SK-N-SH (cell line): ENCODE measurements around the gene NLGN1. TPM values are rescaled to one million over a fixed set of nuclear protein-coding genes. Genes with fewer than 3 reads are reported as not detected.
A peak's percentile ranks its signal among the peaks of the same experiment; 100 is the strongest.

ENCODE experiments used
- CTCF ChIA-PET: fragments of 300-600, 350-600 bp; formaldehyde crosslinking; extraction: SDS; loops from one replicate; lab custom pipeline; 2021; lab: Yijun Ruan, JAX
- POLR2A ChIA-PET: fragments of 350-600 bp; sonication (Branson Sonifier 250); formaldehyde crosslinking; extraction: SDS; loops from one replicate; lab custom pipeline; 2020; ENCODE audit warnings: antibody characterized with exemption, inconsistent platforms; lab: Yijun Ruan, JAX
- DNase-seq: peaks from one replicate; pipeline ENCODE4 v3.0.0; 2012
- H2AFZ ChIP-seq: fragments of 200-600 bp; sonication (generic); 2 replicates; pipeline ENCODE4 v1.8.1; 2016; ENCODE audit warnings: antibody characterized with exemption, mild to moderate bottlenecking, low read depth
- H3F3A ChIP-seq: fragments of 200-600 bp; sonication (generic); replicated peaks from 2 replicates; pipeline ENCODE3; 2016; ENCODE audit warnings: antibody characterized with exemption, mild to moderate bottlenecking; ENCODE audit not compliant: insufficient read depth
- H3K27ac ChIP-seq, 2 experiments: fragments of 200-500 bp in 1 of 2; fragments of 200-600 bp in 1 of 2; sonication (Bioruptor generic) in 1 of 2; sonication (generic), shearing (Covaris generic) in 1 of 2; 2 replicates each; pipeline versions ENCODE4 v1.5.1 to v1.6.1; 2014 to 2016; ENCODE audit warnings: low read depth in 2 of 2, inconsistent platforms in 1 of 2, low read length in 1 of 2, mild to moderate bottlenecking in 1 of 2, mixed read lengths in 1 of 2
- H3K27me3 ChIP-seq: fragments of 200-600 bp; sonication (generic), shearing (Covaris generic); 2 replicates; pipeline ENCODE4 v1.6.1; 2016; ENCODE audit warnings: mixed run types; ENCODE audit not compliant: insufficient read depth
- H3K36me3 ChIP-seq, 2 experiments: fragments of 200-500 bp in 1 of 2; fragments of 200-600 bp in 1 of 2; sonication (Bioruptor generic) in 1 of 2; sonication (generic) in 1 of 2; replicated peaks in 1 of 2; 2 replicates each; pipeline versions ENCODE3 to v1.5.1; 2014 to 2016; ENCODE audit warnings: low read length in 1 of 2, mild to moderate bottlenecking in 1 of 2; ENCODE audit not compliant: insufficient read depth in 2 of 2, control insufficient read depth in 1 of 2
- H3K4me1 ChIP-seq, 2 experiments: fragments of 200-500 bp in 1 of 2; fragments of 200-600 bp in 1 of 2; sonication (Bioruptor generic) in 1 of 2; sonication (generic), shearing (Covaris generic) in 1 of 2; 2 replicates each; pipeline versions ENCODE4 v1.5.1 to v1.6.1; 2014 to 2016; ENCODE audit warnings: low read depth in 1 of 2, low read length in 1 of 2, mixed run types in 1 of 2; ENCODE audit not compliant: insufficient read depth in 2 of 2, control insufficient read depth in 1 of 2
- H3K4me2 ChIP-seq: fragments of 200-600 bp; sonication (generic), shearing (Covaris generic); 2 replicates; pipeline ENCODE4 v1.6.1; 2017; ENCODE audit warnings: mixed run types
- H3K4me3 ChIP-seq, 2 experiments: fragments of 200-500 bp in 1 of 2; fragments of 200-600 bp in 1 of 2; sonication (Bioruptor generic) in 1 of 2; sonication (generic), shearing (Covaris generic) in 1 of 2; 2 replicates each; pipeline versions ENCODE4 v1.5.1 to v1.8.1; 2014 to 2016; ENCODE audit warnings: low read depth in 2 of 2, inconsistent platforms in 1 of 2, low read length in 1 of 2, mild to moderate bottlenecking in 1 of 2, mixed read lengths in 1 of 2, moderate library complexity in 1 of 2
- H3K79me2 ChIP-seq: fragments of 200-600 bp; sonication (generic); 2 replicates; pipeline ENCODE4 v1.8.1; 2017; ENCODE audit warnings: mild to moderate bottlenecking; ENCODE audit not compliant: insufficient read depth
- H3K9ac ChIP-seq: fragments of 200-600 bp; sonication (generic); 2 replicates; pipeline ENCODE4 v1.6.1; 2017; ENCODE audit warnings: mixed run types
- H3K9me2 ChIP-seq: fragments of 200-600 bp; sonication (generic); 2 replicates; pipeline ENCODE4 v1.6.1; 2017; ENCODE audit warnings: mixed run types
- H3K9me3 ChIP-seq: fragments of 200-600 bp; sonication (generic); 2 replicates; pipeline ENCODE4 v1.6.1; 2017; ENCODE audit warnings: mixed run types, mild to moderate bottlenecking, moderate library complexity
- H4K20me1 ChIP-seq: fragments of 200-600 bp; sonication (generic); 2 replicates; pipeline ENCODE4 v1.6.1; 2017; ENCODE audit warnings: mild to moderate bottlenecking, mixed run types; ENCODE audit not compliant: insufficient read depth
- EZH2phosphoT487 ChIP-seq: fragments of 200-600 bp; sonication (generic); IDR thresholded peaks from 2 replicates; pipeline ENCODE4 v1.6.1; 2017; ENCODE audit warnings: low read depth, mixed run types, mild to moderate bottlenecking, antibody characterized with exemption, moderate library complexity, borderline replicate concordance
- FOXJ3 ChIP-seq: sonication (generic); formaldehyde crosslinking; IDR thresholded peaks from 2 replicates; pipeline ENCODE4 v1.5.1; 2020; ENCODE audit warnings: mild to moderate bottlenecking, missing genetic modification reagents
- GATA2 ChIP-seq: sonication (generic); formaldehyde crosslinking; IDR thresholded peaks from 2 replicates; pipeline ENCODE4 v1.5.0; 2020; ENCODE audit warnings: mild to moderate bottlenecking, missing genetic modification reagents
- JUND ChIP-seq: IDR thresholded peaks from 2 replicates; pipeline ENCODE4 v1.4.0; 2012
- PBX3 ChIP-seq: IDR thresholded peaks from 2 replicates; pipeline ENCODE4; 2012
- RAD21 ChIP-seq: IDR thresholded peaks from 2 replicates; pipeline ENCODE4 v1.6.1; 2012; ENCODE audit warnings: mild to moderate bottlenecking, low read length
- RFX5 ChIP-seq: IDR thresholded peaks from 2 replicates; pipeline ENCODE4 v1.6.1; 2012; ENCODE audit warnings: mild to moderate bottlenecking, improper control_type of control experiment, low read length
- RXRA ChIP-seq: IDR thresholded peaks from 2 replicates; pipeline ENCODE4 v1.4.0; 2012; ENCODE audit warnings: low read depth, mild to moderate bottlenecking, borderline replicate concordance
- SIN3A ChIP-seq: IDR thresholded peaks from 2 replicates; pipeline ENCODE4 v1.6.1; 2012; ENCODE audit warnings: low read depth, mild to moderate bottlenecking, low read length, moderate library complexity, borderline replicate concordance
- TCF12 ChIP-seq: IDR thresholded peaks from 2 replicates; pipeline ENCODE4 v1.4.0; 2012
- TEAD4 ChIP-seq: IDR thresholded peaks from 2 replicates; pipeline ENCODE4 v1.4.0; 2012; ENCODE audit warnings: mild to moderate bottlenecking, borderline replicate concordance; ENCODE audit not compliant: insufficient read depth
- WGBS: methylation state at CpG from one replicate; pipeline ENCODE4 v1.1.6; 2017; ENCODE audit warnings: low lambda C conversion rate; 5-methylcytosine and 5-hydroxymethylcytosine counted together
- polyA plus RNA-seq, 3 experiments: library from polyadenylated mRNA; depleted of rRNA; stranded (reverse); fragments of >200 nt; gene quantifications; 2 replicates each; pipeline ENCODE4 v1.2.3, GENCODE V29; 2012
- TF ChIP-seq, protein P1 (sequence below): IDR thresholded peaks from 2 replicates; pipeline ENCODE4 v1.4.0; 2012; ENCODE audit warnings: low read depth, borderline replicate concordance
- TF ChIP-seq, protein P2 (sequence below): fragments of 150-350 bp; IDR thresholded peaks from 2 replicates; pipeline ENCODE4 v1.6.1; 2016; ENCODE audit warnings: mild to moderate bottlenecking, low read depth, low read length

NLGN1 gene
- polyA plus RNA-seq, 1 of the 3 experiments (the other 2 are of a cell fraction): 1.5 TPM

- ChIA-PET POLR2A (no interaction called here), CTCF (no interaction called here)
- Histone ChIP-seq H4K20me1 (no peaks in the 10 kb centered on the region), H3K9me3 (no peaks in the 10 kb centered on the region), H3K4me3 (no peak overlapping the region), H3K9me2 (no peaks in the 10 kb centered on the region), H2AFZ (no peak overlapping the region), H3K4me2 (no peak overlapping the region), H3F3A (no peaks in the 10 kb centered on the region), H3K27me3 (no peaks in the 10 kb centered on the region), H3K9ac (no peak overlapping the region), H3K36me3 (no peaks in the 10 kb centered on the region), H3K79me2 (no peaks in the 10 kb centered on the region), H3K4me1 (no peaks in the 10 kb centered on the region; a peak in 1 of 4 replicates), H3K27ac (peak overlapping the region in 1 of 2 experiments; percentile 24; a peak in 1 of 4 replicates)
- no peak for DNase-seq
- WGBS: 91% methylated on average over 2 of the region's 2 CpGs
- TF ChIP-seq RFX5: no peak
- TF ChIP-seq TEAD4: no peak
- TF ChIP-seq GATA2 (CRISPR knock-in tag): no peak
- TF ChIP-seq SIN3A: no peak
- no peak for TF ChIP-seq FOXJ3 (CRISPR knock-in tag)
Measured at GRCh38 chr3:173902871-173903270, 505.3 kb downstream of the NLGN1 start.

DNA sequence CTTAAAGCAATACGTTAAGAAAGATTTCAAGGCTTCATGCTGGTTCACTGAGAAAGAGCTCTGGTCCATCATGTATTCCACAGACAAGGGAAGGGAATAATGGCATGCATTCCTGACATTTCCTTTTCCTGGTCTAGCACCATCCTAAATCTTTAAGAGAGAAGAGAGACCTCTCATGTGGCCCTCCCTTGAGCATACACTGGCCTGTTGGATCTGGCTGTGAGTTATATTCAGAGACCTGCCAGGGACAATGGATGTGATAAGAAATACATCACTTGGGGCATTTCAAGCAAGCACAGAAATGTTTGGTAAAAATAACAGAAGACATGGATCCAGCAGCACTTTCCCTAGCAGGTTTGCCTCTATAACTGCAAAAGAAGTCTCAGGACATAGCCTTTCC is 507.8 kb downstream of the NLGN1 start:
- ChIA-PET POLR2A (no interaction called here), CTCF (interaction anchor here (1.3 kb wide), 1 partner anchor 14 kb away, joined by 3 read pairs; no protein-coding TSS in a partner anchor)
- Histone ChIP-seq H3K4me1 (no peaks in the 10 kb centered on the region; a peak in 1 of 4 replicates), H3K79me2 (no peaks in the 10 kb centered on the region), H3K36me3 (no peaks in the 10 kb centered on the region), H3F3A (no peaks in the 10 kb centered on the region), H3K9me2 (no peaks in the 10 kb centered on the region), H3K4me3 (no peak overlapping the region), H3K9ac (no peak overlapping the region), H3K4me2 (no peak overlapping the region), H3K9me3 (no peaks in the 10 kb centered on the region), H4K20me1 (no peaks in the 10 kb centered on the region), H3K27ac (no peak overlapping the region), H2AFZ (no peak overlapping the region), H3K27me3 (no peaks in the 10 kb centered on the region)
- no peak for TF ChIP-seq EZH2phosphoT487
- TF ChIP-seq JUND: no peak
- WGBS: 87% methylated on average over 1 of the region's 1 CpG
- no peak for DNase-seq

DNA sequence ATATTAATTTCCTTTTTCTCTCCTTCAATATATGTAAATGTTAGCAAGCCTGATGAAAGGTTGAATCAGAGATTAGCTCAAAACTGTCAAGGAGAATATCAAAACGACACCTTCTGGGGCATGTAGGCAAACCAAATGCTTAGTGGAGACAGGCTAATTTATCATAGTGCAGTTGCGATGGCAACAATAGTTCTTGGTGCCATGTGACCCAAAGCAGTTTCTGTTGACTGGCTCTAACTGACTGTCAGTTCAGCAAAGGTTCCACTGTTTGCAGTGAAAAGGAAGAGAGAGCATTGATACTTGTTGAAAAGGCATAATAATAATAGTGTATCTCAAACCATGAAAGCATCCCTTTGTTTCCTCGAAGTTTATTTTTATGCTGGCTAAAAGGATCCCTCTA is 513.9 kb downstream of the NLGN1 start:
- Histone ChIP-seq H3K27ac (peak overlapping the region in 1 of 2 experiments; percentile 84; a peak in 2 of 4 replicates), H3K27me3 (no peaks in the 10 kb centered on the region), H3K4me3 (no peak overlapping the region; a peak in 1 of 4 replicates), H3K9ac (peak overlapping the region; percentile 35; the same call in 1 of the 2 replicates), H3K9me2 (no peaks in the 10 kb centered on the region), H2AFZ (peak overlapping the region; percentile 50), H3K79me2 (no peaks in the 10 kb centered on the region), H3K9me3 (no peaks in the 10 kb centered on the region), H3K4me1 (peaks cover 0 to 28% of the 10 kb centered on the region in 2 experiments), H4K20me1 (no peaks in the 10 kb centered on the region), H3F3A (peaks cover 27% of the 10 kb centered on the region), H3K36me3 (no peaks in the 10 kb centered on the region), H3K4me2 (peak overlapping the region; percentile 35; the same call in 1 of the 2 replicates)
- POLR2A ChIA-PET: no interaction called here
- 48% methylated on average over 3 of the region's 3 CpGs for WGBS
- DNase-seq: no peak
- TF ChIP-seq, protein P1, sequence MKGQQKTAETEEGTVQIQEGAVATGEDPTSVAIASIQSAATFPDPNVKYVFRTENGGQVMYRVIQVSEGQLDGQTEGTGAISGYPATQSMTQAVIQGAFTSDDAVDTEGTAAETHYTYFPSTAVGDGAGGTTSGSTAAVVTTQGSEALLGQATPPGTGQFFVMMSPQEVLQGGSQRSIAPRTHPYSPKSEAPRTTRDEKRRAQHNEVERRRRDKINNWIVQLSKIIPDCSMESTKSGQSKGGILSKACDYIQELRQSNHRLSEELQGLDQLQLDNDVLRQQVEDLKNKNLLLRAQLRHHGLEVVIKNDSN: peak; percentile 62; the same call in 1 of the 2 replicates
- TF ChIP-seq RAD21 (no peak), RXRA (no peak), TCF12 (peak; percentile 11; the same call in 1 of the 2 replicates), PBX3 (peak; percentile 83)
- TF ChIP-seq, protein P2, sequence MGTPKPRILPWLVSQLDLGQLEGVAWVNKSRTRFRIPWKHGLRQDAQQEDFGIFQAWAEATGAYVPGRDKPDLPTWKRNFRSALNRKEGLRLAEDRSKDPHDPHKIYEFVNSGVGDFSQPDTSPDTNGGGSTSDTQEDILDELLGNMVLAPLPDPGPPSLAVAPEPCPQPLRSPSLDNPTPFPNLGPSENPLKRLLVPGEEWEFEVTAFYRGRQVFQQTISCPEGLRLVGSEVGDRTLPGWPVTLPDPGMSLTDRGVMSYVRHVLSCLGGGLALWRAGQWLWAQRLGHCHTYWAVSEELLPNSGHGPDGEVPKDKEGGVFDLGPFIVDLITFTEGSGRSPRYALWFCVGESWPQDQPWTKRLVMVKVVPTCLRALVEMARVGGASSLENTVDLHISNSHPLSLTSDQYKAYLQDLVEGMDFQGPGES: no peak
- CTCF ChIA-PET: interaction anchor here (1.0 kb wide), 1 partner anchor 358 kb away, joined by 3 read pairs; no protein-coding TSS in a partner anchor
